SH-SY5Y (cell line): ENCODE results near the gene TBC1D13.

ENCODE experiments used
- GATA2 ChIP-seq: IDR thresholded peaks from 2 replicates; pipeline ENCODE4 v1.6.1; 2011; ENCODE audit warnings: mild to moderate bottlenecking, low read depth, low read length
- GATA3 ChIP-seq: IDR thresholded peaks from 2 replicates; pipeline ENCODE4 v1.6.1; 2011; ENCODE audit warnings: low read depth, mild to moderate bottlenecking, low read length, moderate library complexity

The TBC1D13 gene

GRCh38 chr9:128807827-128808226, 20.8 kb downstream of the TBC1D13 start:
- TF ChIP-seq GATA3 = no peak
- no peak for TF ChIP-seq GATA2

GRCh38 chr9:128808543-128808942, 21.5 kb downstream of the TBC1D13 start:
- TF ChIP-seq GATA2 (no peak), GATA3 (no peak)

- TF ChIP-seq GATA2 = no peak
Measured at GRCh38 chr9:128809036-128809599, 22.1 kb downstream of the TBC1D13 start.

GRCh38 chr9:128809831-128810230, 22.8 kb downstream of the TBC1D13 start:
- no peak for TF ChIP-seq GATA2
- TF ChIP-seq GATA3 = no peak

- TF ChIP-seq GATA3 = no peak
- TF ChIP-seq GATA2 = no peak
Measured at GRCh38 chr9:128810873-128811272, 23.8 kb downstream of the TBC1D13 start.

GRCh38 chr9:128818099-128818838, 31.2 kb downstream of the TBC1D13 start, which contains the start of gene ENDOG:
ENDOG (plus strand) TSS chr9:128818500; CDS start chr9:128818685, 185 bp downstream.
- TF ChIP-seq GATA2 = no peak
- no peak for TF ChIP-seq GATA3

- TF ChIP-seq GATA2 (no peak; the same call in 1 of the 2 replicates), GATA3 (no peak)
Measured at GRCh38 chr9:128818839-128819715, 32.0 kb downstream of the TBC1D13 start.

- TF ChIP-seq GATA2 (no peak), GATA3 (no peak)
Measured at GRCh38 chr9:128819716-128820664, 32.9 kb downstream of the TBC1D13 start.

- TF ChIP-seq GATA3 (no peak), GATA2 (no peak)
Measured at GRCh38 chr9:128820665-128821583, 33.9 kb downstream of the TBC1D13 start.

GRCh38 chr9:128821584-128822406, 34.7 kb downstream of the TBC1D13 start:
- TF ChIP-seq GATA2 = no peak
- TF ChIP-seq GATA3 = no peak

- no peak for TF ChIP-seq GATA2
- TF ChIP-seq GATA3 = no peak
Measured at GRCh38 chr9:128822407-128823042, 35.5 kb downstream of the TBC1D13 start.
